Effector memory CD4-positive, alpha-beta T cell (primary cell): ENCODE measurements around the gene TSSC4.

Experiments
- DNase-seq, 3 donors: peaks; one replicate each; pipeline ENCODE4 v3.0.0-alpha.2; 2020
- H3K27ac ChIP-seq: 2 replicates; pipeline ENCODE4 v1.7.0; 2013; ENCODE audit warnings: mild to moderate bottlenecking, low read length, moderate library complexity; ENCODE audit not compliant: insufficient read depth, poor library complexity, severe bottlenecking
- H3K27me3 ChIP-seq: replicated peaks from 2 replicates; pipeline ENCODE4 v1.7.0; 2013; ENCODE audit warnings: mild to moderate bottlenecking, low read length; ENCODE audit not compliant: insufficient read depth, control insufficient read depth, poor library complexity, severe bottlenecking
- H3K36me3 ChIP-seq: 2 replicates; pipeline ENCODE4 v1.7.0; 2013; ENCODE audit warnings: mild to moderate bottlenecking, low read length, moderate library complexity; ENCODE audit not compliant: control insufficient read depth, insufficient read depth
- H3K4me1 ChIP-seq: 2 replicates; pipeline ENCODE4 v1.7.0; 2013; ENCODE audit warnings: low read length, mild to moderate bottlenecking; ENCODE audit not compliant: control insufficient read depth, insufficient read depth, poor library complexity, severe bottlenecking
- H3K4me3 ChIP-seq: 2 replicates; pipeline ENCODE4 v1.7.0; 2013; ENCODE audit warnings: low read length, low read depth, mild to moderate bottlenecking; ENCODE audit not compliant: insufficient read depth, poor library complexity, severe bottlenecking
- H3K9me3 ChIP-seq: 2 replicates; pipeline ENCODE4 v1.7.0; 2013; ENCODE audit warnings: mild to moderate bottlenecking, low read length, moderate library complexity; ENCODE audit not compliant: control insufficient read depth

TSSC4 gene

GRCh38 chr11:2368851-2369180, 31.7 kb upstream of the TSSC4 start:
- Histone ChIP-seq H3K27ac (no peak overlapping the region), H3K9me3 (no peaks in the 10 kb centered on the region), H3K36me3 (no peaks in the 10 kb centered on the region), H3K4me1 (no peaks in the 10 kb centered on the region), H3K4me3 (no peak overlapping the region), H3K27me3 (no peaks in the 10 kb centered on the region)
- DNase-seq: no peak

- no peak overlapping the region for H3K4me3 ChIP-seq
- no peak overlapping the region for H3K27ac ChIP-seq
- H3K4me1 ChIP-seq: no peaks in the 10 kb centered on the region
- H3K9me3 ChIP-seq: no peaks in the 10 kb centered on the region
- DNase-seq: no peak
- H3K27me3 ChIP-seq: no peaks in the 10 kb centered on the region
- no peaks in the 10 kb centered on the region for H3K36me3 ChIP-seq
Measured at GRCh38 chr11:2369320-2369719, 31.2 kb upstream of the TSSC4 start.

- no peaks in the 10 kb centered on the region for H3K27me3 ChIP-seq
- no peak overlapping the region for H3K4me3 ChIP-seq
- no peaks in the 10 kb centered on the region for H3K36me3 ChIP-seq
- no peaks in the 10 kb centered on the region for H3K9me3 ChIP-seq
- no peaks in the 10 kb centered on the region for H3K4me1 ChIP-seq
- H3K27ac ChIP-seq: no peak overlapping the region
- DNase-seq: no peak
Measured at GRCh38 chr11:2369896-2370295, 30.7 kb upstream of the TSSC4 start.

GRCh38 chr11:2374456-2375201, 25.9 kb upstream of the TSSC4 start:
- Histone ChIP-seq H3K4me3 (no peak overlapping the region), H3K36me3 (no peaks in the 10 kb centered on the region), H3K27me3 (no peaks in the 10 kb centered on the region), H3K4me1 (peaks cover 19% of the 10 kb centered on the region), H3K9me3 (no peaks in the 10 kb centered on the region), H3K27ac (no peak overlapping the region)
- DNase-seq: no peak

GRCh38 chr11:2375341-2375853, 25.2 kb upstream of the TSSC4 start:
- Histone ChIP-seq H3K9me3 (no peaks in the 10 kb centered on the region), H3K4me3 (no peak overlapping the region), H3K27me3 (no peaks in the 10 kb centered on the region), H3K27ac (no peak overlapping the region), H3K4me1 (peaks cover 22% of the 10 kb centered on the region), H3K36me3 (no peaks in the 10 kb centered on the region)
- DNase-seq: no peak

- Histone ChIP-seq H3K4me1 (peaks cover 22% of the 10 kb centered on the region), H3K27me3 (no peaks in the 10 kb centered on the region), H3K36me3 (no peaks in the 10 kb centered on the region), H3K27ac (no peak overlapping the region), H3K9me3 (no peaks in the 10 kb centered on the region), H3K4me3 (no peak overlapping the region)
- no peak for DNase-seq
Measured at GRCh38 chr11:2375964-2376551, 24.5 kb upstream of the TSSC4 start.

GRCh38 chr11:2376751-2377451, 23.6 kb upstream of the TSSC4 start, which contains the start of gene CD81:
Gene CD81 (plus strand): TSS chr11:2377310. CDS start chr11:2377550, 240 bp downstream.
- Histone ChIP-seq H3K4me3 (peak within 1 kb of the TSS; percentile 98), H3K9me3 (no peaks in the 10 kb centered on the region), H3K4me1 (peaks cover 22% of the 10 kb centered on the region), H3K36me3 (no peaks in the 10 kb centered on the region), H3K27me3 (no peaks in the 10 kb centered on the region), H3K27ac (peak within 1 kb of the TSS; percentile 54)
- DNase-seq: peak; percentile 51 to 57 (median 53)

- H3K4me1 ChIP-seq: peaks cover 22% of the 10 kb centered on the region
- peak overlapping the region; percentile 98 for H3K4me3 ChIP-seq
- H3K9me3 ChIP-seq: no peaks in the 10 kb centered on the region
- no peaks in the 10 kb centered on the region for H3K36me3 ChIP-seq
- no peaks in the 10 kb centered on the region for H3K27me3 ChIP-seq
- peak overlapping the region; percentile 54 for H3K27ac ChIP-seq
- peak; percentile 38 to 49 (median 40) for DNase-seq
Measured at GRCh38 chr11:2377511-2378443, 22.8 kb upstream of the TSSC4 start.

- Histone ChIP-seq H3K36me3 (no peaks in the 10 kb centered on the region), H3K27me3 (no peaks in the 10 kb centered on the region), H3K4me3 (peak overlapping the region; percentile 98), H3K4me1 (peaks cover 26% of the 10 kb centered on the region), H3K9me3 (no peaks in the 10 kb centered on the region), H3K27ac (peak overlapping the region; percentile 54)
- no peak for DNase-seq
Measured at GRCh38 chr11:2378527-2379210, 21.9 kb upstream of the TSSC4 start.
